ENCODE results near the gene REEP2. TPM values are rescaled to one million over a fixed set of nuclear protein-coding genes. Genes with fewer than 3 reads are reported as not detected.

The REEP2 gene
- polyA plus RNA-seq, 2 of the 4 experiments (the other 2 are of a cell fraction): 4.6 to 5.1 TPM

DNA sequence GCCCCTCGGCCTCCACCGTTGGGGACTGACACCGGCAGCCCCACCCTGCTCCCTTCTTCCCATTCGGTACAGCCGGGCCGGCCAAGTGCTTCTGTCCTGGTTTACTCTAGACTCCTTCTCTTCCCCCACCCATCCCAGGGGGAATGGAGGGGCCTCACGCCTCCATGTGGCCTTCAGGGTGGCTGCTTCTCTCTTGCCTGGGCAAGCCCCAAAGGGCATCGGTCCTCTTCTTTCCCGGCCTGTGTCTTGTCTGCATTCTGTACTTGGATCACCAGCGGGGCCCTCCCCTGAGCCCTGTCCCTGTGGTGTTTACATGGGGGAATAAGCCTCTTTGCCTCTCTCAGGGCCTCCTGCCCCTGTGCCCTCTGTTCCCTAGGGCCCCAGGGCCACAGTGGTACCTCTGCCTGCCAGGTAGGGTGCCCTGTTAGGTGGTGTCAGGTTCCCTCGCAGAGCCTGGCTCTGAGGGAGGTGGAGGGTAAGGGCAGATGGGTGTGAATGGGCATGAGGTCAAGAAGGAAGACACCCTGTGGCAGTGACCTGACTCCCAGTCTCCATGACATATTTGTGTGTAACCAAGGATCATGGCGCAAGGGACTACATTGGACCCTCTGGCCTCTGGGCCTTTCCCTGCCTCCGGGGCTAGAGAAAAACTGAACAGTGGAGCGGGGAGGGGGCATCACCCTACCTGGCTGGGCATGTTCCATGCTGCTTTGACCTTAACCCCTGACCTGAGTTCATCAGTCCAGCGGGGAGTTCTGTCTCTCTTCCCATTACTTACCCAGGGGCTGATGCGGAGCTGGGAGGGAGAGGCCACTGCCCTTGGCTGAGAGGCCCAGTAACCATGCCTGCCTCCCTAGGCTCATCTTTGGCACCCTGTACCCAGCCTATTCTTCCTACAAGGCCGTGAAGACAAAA lies 1.6 kb downstream of the REEP2 start:
- Histone ChIP-seq H3K4me1 (peaks cover 8% of the 10 kb centered on the region; the same call in 2 of the 3 replicates), H3K4me2 (no peak overlapping the region; the same call in 2 of the 3 replicates), H3K4me3 (no peak overlapping the region), H3K9me3 (no peaks in the 10 kb centered on the region), H3K27ac (peak overlapping the region in 1 of 2 experiments; percentile 47; a peak in 1 of 6 replicates)
- CTCF ChIA-PET: interaction anchor here (1.0 to 5.1 kb wide), 2 partner anchors 10 to 64 kb away, joined by 5 to 43 read pairs; no protein-coding TSS in a partner anchor
- peak in 1 of 2 experiments; percentile 2; a peak in 1 of 6 replicates for ATAC-seq
- POLR2A ChIA-PET: no interaction called here
- WGBS (ENCODE audit: missing lambda C conversion rate): 96% methylated on average over 17 of the region's 17 CpGs
- FAIRE-seq: no peak
- DNase-seq (ENCODE audit: low read depth in 1 of 2, low spot score in 1 of 2): no peak
- TF ChIP-seq ZFP36 (IDR thresholded peaks at IDR 0.05; ENCODE audit: borderline replicate concordance, partially characterized antibody): no peak
- TF ChIP-seq, protein P1, sequence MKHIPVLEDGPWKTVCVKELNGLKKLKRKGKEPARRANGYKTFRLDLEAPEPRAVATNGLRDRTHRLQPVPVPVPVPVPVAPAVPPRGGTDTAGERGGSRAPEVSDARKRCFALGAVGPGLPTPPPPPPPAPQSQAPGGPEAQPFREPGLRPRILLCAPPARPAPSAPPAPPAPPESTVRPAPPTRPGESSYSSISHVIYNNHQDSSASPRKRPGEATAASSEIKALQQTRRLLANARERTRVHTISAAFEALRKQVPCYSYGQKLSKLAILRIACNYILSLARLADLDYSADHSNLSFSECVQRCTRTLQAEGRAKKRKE (CRISPR knock-in tag; IDR thresholded peaks at IDR 0.05; ENCODE audit: low read depth): no peak
- TF ChIP-seq JUN (IDR thresholded peaks at IDR 0.05): no peak
- TF ChIP-seq, protein P2, sequence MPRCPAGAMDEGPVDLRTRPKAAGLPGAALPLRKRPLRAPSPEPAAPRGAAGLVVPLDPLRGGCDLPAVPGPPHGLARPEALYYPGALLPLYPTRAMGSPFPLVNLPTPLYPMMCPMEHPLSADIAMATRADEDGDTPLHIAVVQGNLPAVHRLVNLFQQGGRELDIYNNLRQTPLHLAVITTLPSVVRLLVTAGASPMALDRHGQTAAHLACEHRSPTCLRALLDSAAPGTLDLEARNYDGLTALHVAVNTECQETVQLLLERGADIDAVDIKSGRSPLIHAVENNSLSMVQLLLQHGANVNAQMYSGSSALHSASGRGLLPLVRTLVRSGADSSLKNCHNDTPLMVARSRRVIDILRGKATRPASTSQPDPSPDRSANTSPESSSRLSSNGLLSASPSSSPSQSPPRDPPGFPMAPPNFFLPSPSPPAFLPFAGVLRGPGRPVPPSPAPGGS (IDR thresholded peaks at IDR 0.05): no peak
- no peak for TF ChIP-seq JUNB (IDR thresholded peaks at IDR 0.05)
- no peak for TF ChIP-seq HDAC2 (IDR thresholded peaks at IDR 0.05)
- TF ChIP-seq NPAS2 (CRISPR knock-in tag; IDR thresholded peaks at IDR 0.05; ENCODE audit: borderline replicate concordance): no peak
- no peak for TF ChIP-seq MAZ (IDR thresholded peaks at IDR 0.05; ENCODE audit: borderline replicate concordance, low read depth, low read length)
- no peak for TF ChIP-seq POLR2A (IDR thresholded peaks at IDR 0.05; ENCODE audit: low read length)
- no peak for TF ChIP-seq KDM1A (IDR thresholded peaks at IDR 0.05; ENCODE audit: low read depth)
- TF ChIP-seq ESRRA (IDR thresholded peaks at IDR 0.05; ENCODE audit: borderline replicate concordance, low read length): no peak
- no peak for TF ChIP-seq MYC (IDR thresholded peaks at IDR 0.05; ENCODE audit: borderline replicate concordance, low read length)
- no peak for TF ChIP-seq HOXA7 (CRISPR knock-in tag; IDR thresholded peaks at IDR 0.05)
- TF ChIP-seq KDM5A (IDR thresholded peaks at IDR 0.05): no peak
- no peak for TF ChIP-seq HOXB5 (CRISPR knock-in tag; IDR thresholded peaks at IDR 0.05)
- no peak for TF ChIP-seq HOXB13 (CRISPR knock-in tag; IDR thresholded peaks at IDR 0.05; ENCODE audit: low read depth)
- TF ChIP-seq SMC3 (IDR thresholded peaks at IDR 0.05): no peak

DNA sequence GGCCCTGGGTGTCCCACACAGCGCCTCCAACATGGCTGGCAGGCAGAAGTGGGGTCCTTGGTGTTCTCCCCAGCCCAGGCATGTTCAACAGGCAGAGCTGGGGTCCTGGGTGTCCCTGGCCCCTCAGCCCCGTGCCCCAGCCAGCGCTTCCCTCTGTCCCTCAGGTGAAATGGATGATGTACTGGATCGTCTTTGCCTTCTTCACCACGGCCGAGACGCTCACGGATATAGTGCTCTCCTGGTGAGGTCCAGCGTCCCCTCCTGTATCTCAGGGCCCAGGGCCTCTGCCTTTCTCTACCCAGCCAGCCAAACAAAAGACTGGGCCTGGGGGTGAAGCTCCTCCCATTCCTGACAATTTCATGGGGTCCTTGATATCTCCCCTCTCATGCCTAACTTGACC lies 2.4 kb downstream of the REEP2 start:
- POLR2A ChIA-PET: no interaction called here
- WGBS (ENCODE audit: missing lambda C conversion rate): 92% methylated on average over 8 of the region's 9 CpGs
- H3K4me1 ChIP-seq: peaks cover 8% of the 10 kb centered on the region; the same call in 2 of the 3 replicates
- H3K4me3 ChIP-seq: no peak overlapping the region
- CTCF ChIA-PET: interaction anchor here (0.7 to 5.1 kb wide), 4 partner anchors 9 to 260 kb away, joined by 3 to 43 read pairs (median 4); no protein-coding TSS in a partner anchor
- no peak overlapping the region for H3K27ac ChIP-seq
- ATAC-seq (no peak), FAIRE-seq (no peak), DNase-seq (ENCODE audit: low read depth in 1 of 2, low spot score in 1 of 2) (no peak)
- no peak overlapping the region for H3K4me2 ChIP-seq
- no peak for TF ChIP-seq FOSB (CRISPR knock-in tag; IDR thresholded peaks at IDR 0.05)
- TF ChIP-seq MAFK (IDR thresholded peaks at IDR 0.05; ENCODE audit: partially characterized antibody): no peak
- TF ChIP-seq TP53 (CRISPR knock-in tag; IDR thresholded peaks at IDR 0.05): no peak
- no peak for TF ChIP-seq RNF2 (IDR thresholded peaks at IDR 0.05; ENCODE audit: borderline replicate concordance, low read depth)
- no peak for TF ChIP-seq RARB (CRISPR knock-in tag; IDR thresholded peaks at IDR 0.05)
- no peak for TF ChIP-seq NFE2L2 (conservative IDR thresholded peaks at IDR 0.05; ENCODE audit: low read length)
- no peak for TF ChIP-seq ESRRA (IDR thresholded peaks at IDR 0.05; ENCODE audit: borderline replicate concordance, low read length)
- TF ChIP-seq MAZ (IDR thresholded peaks at IDR 0.05; ENCODE audit: borderline replicate concordance, low read depth, low read length): no peak
- TF ChIP-seq KDM5A (IDR thresholded peaks at IDR 0.05): no peak
- TF ChIP-seq RAD21 (conservative IDR thresholded peaks at IDR 0.05 in 1 of 2, IDR thresholded peaks at IDR 0.05 in 1 of 2): no peak
- no peak for TF ChIP-seq EHMT2 (IDR thresholded peaks at IDR 0.05; ENCODE audit: low read depth)
- no peak for TF ChIP-seq CHD4 (IDR thresholded peaks at IDR 0.05; ENCODE audit: borderline replicate concordance)
- no peak for TF ChIP-seq ZSCAN20 (CRISPR knock-in tag; IDR thresholded peaks at IDR 0.05)
- no peak for TF ChIP-seq FOXS1 (CRISPR knock-in tag; IDR thresholded peaks at IDR 0.05)
- TF ChIP-seq, protein P1 (CRISPR knock-in tag; IDR thresholded peaks at IDR 0.05; ENCODE audit: low read depth): no peak
- no peak for TF ChIP-seq SMC3 (IDR thresholded peaks at IDR 0.05)
- TF ChIP-seq, protein P3, sequence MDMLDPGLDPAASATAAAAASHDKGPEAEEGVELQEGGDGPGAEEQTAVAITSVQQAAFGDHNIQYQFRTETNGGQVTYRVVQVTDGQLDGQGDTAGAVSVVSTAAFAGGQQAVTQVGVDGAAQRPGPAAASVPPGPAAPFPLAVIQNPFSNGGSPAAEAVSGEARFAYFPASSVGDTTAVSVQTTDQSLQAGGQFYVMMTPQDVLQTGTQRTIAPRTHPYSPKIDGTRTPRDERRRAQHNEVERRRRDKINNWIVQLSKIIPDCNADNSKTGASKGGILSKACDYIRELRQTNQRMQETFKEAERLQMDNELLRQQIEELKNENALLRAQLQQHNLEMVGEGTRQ (IDR thresholded peaks at IDR 0.05): no peak
- TF ChIP-seq HOXB5 (CRISPR knock-in tag; IDR thresholded peaks at IDR 0.05): no peak
- no peaks in the 10 kb centered on the region for H3K9me3 ChIP-seq
